GM10266 (cell line): ENCODE measurements around the gene DDX1.
A peak's percentile ranks its signal among the peaks of the same experiment; 100 is the strongest.
"Not testable (repeated sequence)": the region's sequence is repeated elsewhere in the genome, so short reads cannot be mapped to it uniquely, and the experiment has no call there.

Source experiments
- DNase-seq: peaks from one replicate; pipeline ENCODE4 v3.0.0; 2012; ENCODE audit errors: extremely low spot score
- CTCF ChIP-seq: IDR thresholded peaks from 2 replicates; pipeline ENCODE4 v1.5.1; 2012; ENCODE audit warnings: mild to moderate bottlenecking, low read depth; ENCODE audit not compliant: control insufficient read depth, insufficient read depth; ENCODE audit errors: missing control alignments

The DDX1 gene

DNA sequence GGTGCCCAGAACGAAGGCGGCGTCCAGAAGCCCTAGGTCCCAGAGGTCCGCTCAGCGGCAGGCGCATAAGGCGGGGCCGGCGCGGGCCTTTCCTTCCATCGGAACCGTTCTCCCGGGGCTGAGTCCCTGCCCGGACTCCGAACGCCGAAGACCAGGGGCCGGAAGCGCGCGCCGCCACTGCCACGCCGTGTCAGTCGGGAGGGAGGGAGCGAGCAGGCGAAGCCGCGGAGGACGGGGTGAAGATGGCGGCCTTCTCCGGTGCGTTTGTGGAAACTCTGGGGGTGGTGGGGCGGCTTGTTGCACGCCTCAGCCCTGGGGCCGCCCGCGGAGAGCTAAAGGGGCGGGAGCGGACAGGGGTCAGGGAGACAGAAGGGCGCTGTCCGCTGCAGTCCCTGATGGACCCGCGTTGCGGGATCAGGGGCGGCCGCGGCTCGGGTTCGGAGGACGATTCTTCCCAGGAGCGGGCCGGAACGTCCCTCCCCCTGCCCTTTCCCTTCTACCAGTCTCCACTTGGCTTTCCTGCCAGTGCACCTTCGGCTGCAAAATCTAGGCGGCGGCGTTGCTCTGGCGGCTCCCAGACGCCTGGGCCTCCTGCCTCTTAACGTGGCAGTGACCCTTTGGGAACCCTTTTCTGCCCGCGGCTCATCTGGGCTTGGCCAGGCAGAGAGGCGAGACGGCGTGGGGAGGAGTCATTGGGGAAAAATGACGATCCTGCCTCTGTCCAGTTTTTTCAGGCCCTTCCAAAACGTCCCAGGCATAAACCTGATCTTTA is at the start of gene DDX1:
TSS of gene DDX1 (plus strand) at position 177 of the 772 bp plus-strand sequence. CDS start at position 243, 66 bp downstream.
- no peak for TF ChIP-seq CTCF
- peak; percentile 83 for DNase-seq

DNA sequence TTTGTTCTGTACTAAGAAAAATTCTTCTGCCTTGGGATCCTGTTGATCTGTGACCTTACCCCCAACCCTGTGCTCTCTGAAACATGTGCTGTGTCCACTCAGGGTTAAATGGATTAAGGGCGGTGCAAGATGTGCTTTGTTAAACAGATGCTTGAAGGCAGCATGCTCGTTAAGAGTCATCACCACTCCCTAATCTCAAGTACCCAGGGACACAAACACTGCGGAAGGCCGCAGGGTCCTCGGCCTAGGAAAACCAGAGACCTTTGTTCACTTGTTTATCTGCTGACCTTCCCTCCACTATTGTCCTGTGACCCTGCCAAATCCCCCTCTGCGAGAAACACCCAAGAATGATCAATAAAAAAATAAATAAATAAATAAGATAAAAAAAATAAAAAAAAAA is 49.4 kb upstream of the DDX1 start:
- not testable (repeated sequence) for DNase-seq

DNA sequence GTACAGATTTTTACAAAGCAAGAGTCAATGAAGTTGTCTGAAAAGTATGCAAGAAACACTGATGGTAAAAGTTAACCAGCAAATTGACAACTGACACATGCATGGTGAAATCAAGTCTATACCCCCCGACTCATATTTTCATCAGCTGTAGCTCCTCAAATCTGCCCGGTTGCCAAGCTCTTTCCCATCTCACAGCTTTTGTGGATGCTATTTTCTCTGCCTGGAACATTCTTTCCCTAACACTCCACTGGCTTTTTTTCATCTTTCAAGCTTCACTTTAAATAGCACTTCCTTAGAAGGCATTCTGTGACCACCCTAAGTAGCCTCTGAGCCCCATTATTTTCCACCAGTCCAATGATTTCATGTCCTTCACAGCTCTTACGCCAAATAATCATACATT is 48.6 kb upstream of the DDX1 start:
- no peak for TF ChIP-seq CTCF
- DNase-seq: no peak

DNA sequence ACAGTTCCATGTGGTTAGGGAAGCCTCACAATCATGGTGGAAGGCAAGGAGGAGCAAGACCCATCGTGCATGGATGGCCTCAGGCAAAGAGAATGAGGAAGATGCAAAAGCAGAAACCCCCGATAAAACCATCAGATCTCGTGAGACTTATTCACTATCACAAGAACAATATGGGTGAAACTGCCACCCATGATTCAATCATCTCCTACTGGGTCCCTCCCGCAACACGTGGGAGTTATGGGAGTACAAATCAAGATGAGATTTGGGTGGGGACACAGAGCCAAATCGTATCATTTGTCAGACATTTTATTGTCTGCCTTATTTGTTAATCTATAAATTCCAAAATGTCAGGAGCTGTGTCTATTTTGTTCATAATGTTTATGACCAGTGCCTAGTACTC is 48.1 kb upstream of the DDX1 start:
- DNase-seq: no peak
- no peak for TF ChIP-seq CTCF

- no peak for TF ChIP-seq CTCF
Measured at GRCh38 chr2:15544227-15544626, 47.4 kb upstream of the DDX1 start.

DNA sequence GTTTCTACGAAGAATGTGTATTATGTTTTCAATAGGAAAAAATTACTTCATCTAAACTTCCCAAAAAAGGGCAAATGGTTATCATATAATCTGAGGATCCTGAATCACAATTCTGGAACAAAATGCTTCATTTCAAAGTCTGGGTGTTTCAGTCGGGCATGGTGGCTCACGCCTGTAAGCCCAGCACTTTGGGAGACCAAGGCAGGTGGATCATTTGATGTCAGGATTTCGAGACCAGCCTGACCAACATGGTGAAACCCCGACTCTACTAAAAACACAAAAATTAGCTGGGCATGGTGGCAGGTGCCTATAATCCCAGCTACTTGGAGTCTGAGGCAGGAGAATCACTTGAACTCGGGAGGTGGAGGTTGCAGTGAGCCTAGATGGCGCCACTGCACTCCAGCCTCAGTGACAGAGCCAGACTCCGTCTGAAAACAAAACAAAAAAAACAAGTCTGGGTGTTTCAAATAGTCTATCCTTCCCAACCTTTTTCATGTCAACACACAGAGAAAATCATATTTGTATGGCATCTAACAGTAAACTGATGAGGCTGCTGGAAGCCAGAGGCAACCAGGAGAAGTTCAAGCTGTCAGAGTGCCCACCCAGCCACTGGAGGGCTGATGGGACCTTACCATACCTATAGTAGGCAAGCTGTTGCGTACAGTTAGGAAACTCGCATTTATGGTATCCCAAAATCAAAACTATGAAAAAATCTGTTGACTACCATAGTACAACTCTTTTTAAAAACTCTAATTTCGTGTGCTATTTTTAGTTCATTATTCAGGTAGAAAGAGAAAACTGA is 45.2 kb upstream of the DDX1 start:
- peak; percentile 27 for TF ChIP-seq CTCF
- DNase-seq: no peak

More at GRCh38 chr2:15544227-15544626, 47.4 kb upstream of the DDX1 start:
- DNase-seq: no peak

GRCh38 chr2:15547115-15547876 is 44.4 kb upstream of the DDX1 start:
- no peak for TF ChIP-seq CTCF
- no peak for DNase-seq
